ENCODE data around the gene MGARP.
"Not testable (repeated sequence)": the region's sequence is repeated elsewhere in the genome, so short reads cannot be mapped to it uniquely, and the experiment has no call there.

The MGARP gene

DNA sequence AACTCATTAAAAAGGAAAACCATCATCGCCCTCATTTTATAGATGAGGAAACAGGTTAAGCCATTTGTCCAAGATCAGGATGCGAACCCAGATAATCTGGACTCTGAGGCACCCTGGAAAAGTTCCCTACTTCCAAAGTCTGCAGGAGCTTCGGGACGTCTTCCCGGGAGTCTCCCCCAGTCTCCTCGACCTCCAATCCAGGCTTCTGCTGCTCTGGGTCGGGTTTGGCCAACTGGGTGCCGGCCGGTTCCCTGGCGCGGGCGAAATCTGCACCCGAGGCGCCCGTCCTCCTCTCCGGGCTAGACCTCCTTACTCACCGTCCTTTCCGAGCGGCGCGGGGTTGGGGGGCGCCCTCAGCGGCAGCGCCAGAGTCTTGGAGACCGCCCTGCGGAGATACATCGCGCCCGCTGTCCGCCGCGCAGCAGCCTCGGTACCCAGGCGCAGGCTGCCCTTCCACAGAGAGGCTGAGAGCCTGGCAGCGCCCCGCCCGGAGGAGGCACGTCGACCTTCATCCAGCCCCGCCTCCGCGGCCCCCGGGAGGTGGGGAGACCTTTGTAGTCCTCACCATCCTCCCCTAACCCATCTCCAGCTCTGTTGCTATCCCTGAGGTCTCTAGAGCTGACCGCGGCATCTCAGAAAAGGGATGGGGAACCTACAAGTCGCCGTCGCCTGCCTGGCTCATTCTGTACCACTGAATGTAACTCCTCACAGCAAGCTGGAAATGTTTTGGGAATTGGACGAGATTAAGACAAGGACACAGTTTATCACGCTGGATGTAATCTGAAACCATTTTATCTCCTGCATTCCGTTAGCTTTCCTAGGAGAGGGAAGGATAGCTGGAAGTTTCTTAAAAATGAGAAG, at the start of gene MGARP:
Gene MGARP, minus strand, starts transcription at position 466 of the 861 bp plus-strand sequence. Its CDS starts 67 bp downstream, at position 399.
- no peak for DNase-seq

DNA sequence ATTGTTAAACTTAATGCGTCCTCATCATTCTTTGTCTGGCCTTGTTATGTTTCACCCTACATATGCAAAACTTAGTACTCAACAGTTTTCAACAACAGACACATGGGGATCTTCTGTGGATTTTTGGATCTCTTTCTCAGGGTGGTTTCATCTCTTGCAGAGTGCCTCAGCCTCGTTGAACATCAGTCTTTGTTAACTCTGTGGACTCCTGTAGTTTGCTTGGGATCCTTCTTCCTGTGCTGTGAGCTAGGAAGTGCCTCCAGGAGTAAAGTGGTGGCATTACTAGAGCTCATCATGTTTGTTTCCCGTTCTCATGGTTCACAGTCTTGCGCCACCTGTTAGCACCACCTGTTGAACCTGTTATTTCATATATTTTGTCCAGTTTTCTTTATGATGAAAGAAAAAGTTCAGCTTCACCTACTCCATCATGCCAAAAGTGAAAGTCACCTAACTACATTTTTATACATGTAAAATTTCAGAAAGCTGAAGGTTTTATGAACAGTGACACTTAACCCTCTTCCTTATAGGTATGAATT, 49.7 kb upstream of the MGARP start:
- DNase-seq, result no peak

DNA sequence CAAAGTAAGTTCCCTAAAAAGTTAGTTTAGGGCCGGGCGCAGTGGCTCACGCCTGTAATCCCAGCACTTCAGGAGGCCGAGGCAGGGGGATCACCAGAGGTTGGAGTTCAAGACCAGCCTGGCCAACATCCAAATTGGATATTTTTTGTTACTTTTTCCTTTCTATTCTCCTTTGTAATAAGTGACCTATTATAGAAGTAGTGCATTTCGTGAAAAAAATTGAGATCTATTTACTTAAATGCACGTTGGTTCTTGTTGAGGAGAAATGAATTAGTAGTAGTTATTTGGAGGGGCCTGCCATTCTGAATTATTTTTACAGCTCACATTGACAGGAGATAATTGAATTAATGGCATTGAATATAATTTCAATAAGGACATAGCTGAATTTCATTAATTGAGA, 44.6 kb upstream of the MGARP start:
- no peak for DNase-seq

DNA sequence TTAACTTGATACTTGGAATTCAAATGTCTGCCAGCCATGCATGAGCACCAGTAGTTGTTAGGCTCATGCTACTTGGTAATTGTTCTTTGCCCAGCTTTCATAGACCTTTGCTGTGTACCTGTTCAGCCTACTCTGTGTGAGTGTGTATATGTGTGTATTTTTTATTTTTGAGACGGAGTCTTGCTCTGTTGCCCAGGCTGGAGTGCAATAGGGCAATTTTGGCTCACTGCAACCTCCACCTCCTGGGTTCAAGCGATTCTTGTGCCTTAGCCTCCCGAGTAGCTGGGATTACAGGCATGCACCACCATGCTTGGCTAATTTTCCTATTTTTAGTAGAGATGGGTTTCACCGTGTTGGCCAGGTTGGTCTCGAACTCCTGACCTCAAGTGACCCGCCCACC, 42.5 kb upstream of the MGARP start:
- not testable (repeated sequence) for DNase-seq

DNA sequence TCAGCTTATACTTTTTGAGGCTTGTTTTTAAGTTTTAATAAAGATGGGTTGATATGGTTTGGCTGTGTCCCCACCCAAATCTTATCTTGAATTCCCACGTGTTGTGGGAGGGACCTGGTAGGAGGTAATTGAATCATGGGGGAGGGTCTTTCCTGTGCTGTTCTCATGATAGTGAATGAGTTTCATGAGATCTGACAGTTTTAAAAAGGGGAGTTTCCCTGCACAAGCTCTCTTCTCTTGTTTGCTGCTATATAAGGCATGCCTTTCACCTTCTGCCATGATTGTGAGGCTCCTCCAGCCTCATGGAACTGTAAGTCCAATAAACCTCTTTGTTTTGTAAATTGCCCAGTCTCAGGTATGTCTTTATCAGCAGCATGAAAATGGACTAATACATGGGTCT, 42.0 kb upstream of the MGARP start:
- not testable (repeated sequence) for DNase-seq

DNA sequence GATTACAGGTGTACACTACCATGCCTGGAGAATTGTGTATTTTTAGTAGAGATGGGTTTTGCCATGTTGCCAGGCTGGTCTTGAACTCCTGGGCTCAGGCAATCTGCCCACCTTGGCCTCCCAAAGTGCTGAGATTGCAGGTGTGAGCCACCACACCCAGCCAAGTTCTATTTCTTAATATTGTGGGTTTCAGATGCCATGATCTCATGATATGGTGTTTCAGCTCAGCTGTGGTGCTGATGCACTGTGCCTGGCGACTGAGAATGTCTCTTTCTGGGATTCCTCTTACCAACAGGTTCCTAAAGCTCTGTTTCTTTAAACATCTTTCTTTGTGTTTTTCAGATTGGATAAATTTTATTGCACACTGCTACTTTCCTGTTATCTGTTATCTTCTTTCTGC, 39.5 kb upstream of the MGARP start:
- DNase-seq, result no peak

DNA sequence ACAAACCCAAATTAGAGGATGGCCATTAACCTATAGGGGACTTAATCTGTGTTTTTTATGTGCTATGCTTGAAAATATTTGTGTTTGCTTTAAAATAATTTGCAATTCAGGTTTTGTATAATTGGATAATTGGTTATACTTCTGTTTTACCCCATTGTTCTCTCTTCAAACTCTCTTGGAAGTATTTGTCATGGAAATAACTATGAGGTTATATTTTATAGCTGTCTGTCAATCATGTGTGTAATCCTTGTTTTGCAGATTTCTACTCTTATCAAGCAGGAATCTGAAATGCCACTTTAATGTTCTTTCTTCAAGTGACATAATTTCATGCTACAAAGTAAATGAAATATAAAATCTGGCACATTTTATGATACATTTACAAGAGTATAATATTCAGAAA, 37.6 kb upstream of the MGARP start:
- no peak for DNase-seq

DNA sequence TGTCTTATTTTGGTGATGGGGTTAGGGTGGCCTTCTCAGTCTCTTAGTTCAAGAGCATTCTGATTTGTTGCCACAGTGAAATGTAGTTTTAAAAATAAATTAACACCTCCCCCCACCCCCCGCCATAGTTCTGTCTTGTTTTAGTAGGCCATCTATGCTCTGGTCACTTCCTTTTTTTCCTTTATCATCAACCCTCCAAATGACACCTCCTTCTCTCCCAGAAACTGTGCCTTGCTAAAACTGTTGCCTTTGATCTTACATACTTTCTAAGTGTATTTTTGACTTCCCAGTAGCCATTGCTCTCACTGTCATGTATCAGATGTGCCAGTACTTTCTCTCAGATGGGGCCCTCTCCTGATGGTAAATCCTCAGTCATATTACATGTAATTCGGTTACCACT, 36.7 kb upstream of the MGARP start:
- DNase-seq, result no peak

DNA sequence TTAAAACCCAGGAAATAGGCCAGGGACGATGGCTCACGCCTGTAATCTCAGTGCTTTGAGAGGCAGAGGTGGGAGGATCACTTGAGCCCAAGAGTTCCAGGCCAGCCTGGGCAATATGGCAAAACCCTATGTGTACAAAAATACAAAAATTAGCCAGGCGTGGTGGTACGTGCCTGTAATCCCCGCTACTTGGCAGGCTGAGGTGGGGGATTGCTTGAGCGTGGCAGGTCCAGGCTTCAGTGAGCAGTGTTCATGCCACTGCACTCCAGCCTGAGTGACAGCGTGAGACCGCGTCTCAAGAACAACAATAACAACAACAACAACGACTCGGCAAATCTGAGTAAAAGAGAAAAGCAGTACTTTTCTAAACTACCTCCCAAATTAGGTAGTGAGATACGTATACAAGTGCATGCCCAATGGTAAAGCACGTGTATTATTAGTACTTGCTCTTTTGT, 35.2 kb upstream of the MGARP start:
- no peak for DNase-seq

DNA sequence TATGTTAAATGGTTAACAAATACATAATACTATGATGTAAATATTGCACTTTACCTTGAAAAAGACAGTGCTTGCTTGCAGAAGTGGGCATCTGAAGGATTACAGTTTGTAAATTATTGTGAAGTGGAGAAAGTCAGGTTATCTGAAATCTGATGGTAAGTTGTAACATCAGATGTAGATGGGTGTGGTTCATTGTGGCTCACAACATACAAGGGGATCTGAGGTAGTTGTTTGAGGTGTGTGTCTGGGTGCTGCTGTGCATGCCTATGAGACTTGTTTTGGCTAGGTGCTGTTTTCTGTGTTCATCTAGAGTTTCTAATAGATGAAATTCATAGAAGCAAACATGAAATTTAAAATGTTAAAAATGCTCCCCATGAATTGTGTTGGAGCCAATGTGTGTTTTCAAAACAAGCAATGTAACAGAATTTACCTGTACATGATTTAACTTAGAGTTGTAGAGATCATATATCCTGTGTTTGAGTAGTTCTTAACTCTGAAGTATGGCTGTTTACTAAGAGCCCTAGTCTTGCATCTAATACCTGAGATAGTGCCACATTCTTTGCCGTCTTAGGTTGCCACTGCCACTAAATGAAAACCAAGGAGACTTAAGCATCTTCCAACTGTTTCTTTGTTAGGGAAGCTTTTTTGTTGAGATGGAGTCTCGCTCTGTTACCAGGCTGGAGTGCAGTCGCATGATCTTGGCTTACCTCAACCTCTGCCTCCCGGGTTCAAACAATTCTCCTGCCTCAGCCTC, 34.2 kb upstream of the MGARP start:
- DNase-seq, result no peak

DNA sequence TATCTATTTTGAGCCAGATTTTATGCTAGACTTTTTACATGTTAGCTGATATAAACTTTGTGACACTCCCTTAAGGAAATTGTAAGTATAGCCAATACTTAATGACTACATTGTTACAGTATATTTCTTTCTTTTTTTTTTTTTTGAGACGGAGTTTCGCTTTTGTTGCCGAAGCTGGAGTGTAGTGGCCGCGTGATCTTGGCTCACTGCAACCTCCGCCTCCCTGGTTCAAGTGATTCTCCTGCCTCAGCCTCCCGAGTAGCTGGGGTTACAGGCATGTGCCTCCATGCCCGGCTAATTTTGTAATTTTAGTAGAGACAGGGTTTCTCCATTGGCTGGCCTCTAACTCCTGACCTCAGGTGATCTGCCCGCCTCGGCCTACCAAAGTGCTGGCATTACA, 33.4 kb upstream of the MGARP start:
- not testable (repeated sequence) for DNase-seq

DNA sequence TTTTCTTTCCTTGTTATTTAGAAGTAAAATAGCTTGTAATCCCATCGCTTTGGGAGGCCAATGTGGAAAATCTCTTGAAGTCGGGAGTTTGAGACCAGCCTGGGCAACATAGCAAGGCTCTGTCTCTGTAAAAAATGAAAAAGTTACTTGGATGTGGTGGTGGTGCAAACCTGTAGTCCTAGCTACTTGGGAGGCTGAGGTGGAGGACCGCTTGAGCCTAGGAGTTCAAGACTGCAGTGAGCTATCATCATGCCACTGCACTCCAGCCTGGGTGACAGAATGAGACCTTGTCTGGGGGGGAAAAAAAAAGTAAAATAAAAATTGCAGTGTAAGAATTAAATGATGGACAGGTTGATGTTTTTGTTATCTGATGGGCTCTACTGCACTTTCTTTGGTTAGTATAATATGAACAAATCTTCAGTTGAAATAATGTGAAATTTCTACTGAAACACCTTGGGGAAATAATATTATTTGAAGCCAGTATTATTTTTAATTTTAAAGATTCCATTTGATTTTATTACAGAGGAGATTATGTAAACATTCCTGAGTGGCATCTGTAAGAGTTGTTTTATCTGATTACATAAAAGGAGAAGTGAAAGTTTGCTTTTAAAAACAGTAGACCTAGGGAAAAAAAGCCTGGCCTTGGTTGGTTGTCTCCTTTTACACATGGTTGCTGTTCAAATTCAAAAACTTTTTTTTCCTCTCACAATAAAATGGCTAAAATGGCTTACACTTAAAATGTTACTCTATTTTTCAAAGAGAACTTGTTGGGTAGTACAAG, 32.7 kb upstream of the MGARP start:
- DNase-seq, result no peak

DNA sequence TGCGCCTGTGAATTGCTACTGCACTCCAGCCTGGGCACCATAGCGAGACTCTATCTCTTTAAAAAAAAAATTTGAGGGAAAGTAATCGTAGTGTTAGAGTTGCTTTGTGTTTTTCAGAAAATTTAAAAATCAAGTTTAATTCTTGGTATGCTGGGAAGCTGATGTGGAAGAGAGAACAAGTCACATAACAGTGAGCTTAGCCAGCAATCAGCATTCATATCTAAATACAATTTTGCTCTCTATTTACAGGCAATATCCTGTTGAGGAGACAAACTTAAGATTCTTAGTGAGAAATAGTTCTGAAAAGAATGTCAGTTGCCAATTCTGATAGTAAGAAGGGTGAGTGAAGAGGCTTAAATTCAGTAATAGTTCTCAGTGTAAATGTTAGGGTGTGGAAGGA, 31.9 kb upstream of the MGARP start:
- DNase-seq, result no peak

DNA sequence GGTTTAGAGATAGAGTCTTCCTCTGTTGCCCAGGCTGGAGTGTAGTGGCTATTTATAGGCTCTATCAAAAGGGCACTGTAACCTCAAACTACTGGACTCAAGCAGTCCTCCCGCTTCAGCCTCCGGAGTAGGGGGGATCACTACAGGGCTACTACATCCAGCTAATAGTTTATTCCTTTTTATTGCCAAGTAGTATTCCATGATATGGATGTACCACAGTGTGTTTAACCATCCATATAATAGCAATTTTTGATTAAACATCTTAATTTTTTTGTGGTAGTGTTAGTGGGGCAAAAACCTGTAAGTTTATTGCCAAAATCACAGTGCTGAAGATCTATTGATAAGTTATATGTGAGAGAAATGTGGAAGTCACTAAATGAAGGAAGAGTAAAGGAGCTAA, 24.9 kb upstream of the MGARP start:
- no peak for DNase-seq

DNA sequence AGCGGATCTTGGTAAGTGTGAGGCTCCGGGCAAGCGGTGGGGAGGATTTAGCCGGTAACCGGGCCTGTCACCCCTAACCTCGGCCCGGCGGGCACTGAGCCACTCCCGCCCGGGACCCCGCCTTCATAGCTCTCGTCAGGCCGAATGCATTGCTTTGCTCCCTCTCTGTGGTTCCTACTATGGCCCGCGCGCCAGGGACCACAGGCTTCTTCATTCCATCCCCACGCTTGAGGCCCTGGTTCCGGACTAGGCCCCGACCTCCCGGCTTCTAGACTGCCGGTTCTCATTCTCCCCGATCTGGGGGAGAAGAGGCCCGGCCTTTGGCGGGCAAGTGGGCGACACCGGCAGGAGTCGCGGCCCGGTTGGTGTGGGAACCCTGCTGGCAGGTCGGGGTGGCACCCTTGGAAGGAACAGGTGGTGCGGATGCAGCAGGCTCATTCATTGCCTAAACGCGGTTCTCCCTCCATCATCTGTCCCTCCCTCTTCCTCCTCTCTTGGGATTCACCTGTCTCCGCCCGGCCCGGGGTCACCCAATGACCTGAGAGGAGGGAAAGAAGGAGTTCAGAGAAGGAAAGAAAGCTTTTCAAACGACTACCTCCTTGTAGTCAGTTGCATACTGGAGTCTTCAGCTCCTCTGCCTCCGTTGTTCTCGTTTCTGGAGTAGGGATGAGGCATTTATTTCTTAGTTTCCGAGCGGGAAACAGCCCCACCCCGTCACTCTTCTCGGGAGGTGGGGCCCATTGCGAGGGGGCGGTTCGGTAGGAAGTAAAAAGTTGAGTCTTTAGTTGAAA, 22.0 kb upstream of the MGARP start, which contains the start of gene NDUFC1:
Gene NDUFC1, minus strand, starts transcription at position 657 of the 791 bp plus-strand sequence. CDS start 6,679 bp downstream, outside the sequence.
- no peak for DNase-seq

DNA sequence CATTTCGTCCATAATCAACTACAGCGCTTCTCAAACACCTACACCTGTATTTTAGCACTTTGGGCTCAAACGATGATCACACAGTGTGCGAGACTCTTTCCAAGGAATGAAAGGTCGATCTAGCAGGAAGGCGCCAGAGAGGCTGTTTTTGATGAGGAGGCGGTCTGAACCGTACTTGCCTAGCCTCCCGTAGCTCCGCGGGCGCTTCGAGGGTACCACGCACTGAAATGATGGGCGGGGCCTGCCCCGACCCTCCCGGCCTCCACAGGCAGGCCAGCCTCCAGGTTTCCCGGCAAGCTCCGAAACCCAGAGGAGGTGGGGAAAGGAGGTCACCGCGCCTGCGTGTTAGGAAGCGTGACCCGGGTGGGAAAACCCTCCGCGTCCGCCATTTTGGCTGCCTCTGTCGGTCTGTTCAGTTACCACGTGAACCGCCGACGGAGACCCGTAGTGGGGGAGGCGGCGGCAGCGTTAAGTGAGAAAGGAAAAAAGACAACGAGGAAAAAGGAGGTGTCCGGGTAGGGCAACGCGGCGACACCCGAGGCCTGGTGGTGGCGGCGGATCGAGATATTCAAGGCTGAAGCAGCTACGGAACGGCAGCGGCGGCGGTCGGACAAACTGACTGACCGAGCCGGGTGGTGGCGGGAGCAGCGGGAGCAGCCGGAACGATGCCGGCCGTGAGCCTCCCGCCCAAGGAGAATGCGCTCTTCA, 21.2 kb upstream of the MGARP start, which contains the start of gene NAA15:
Gene NAA15, plus strand, starts transcription at position 393 of the 708 bp plus-strand sequence. Its CDS starts 273 bp downstream, at position 666.
- DNase-seq, result peak; percentile 59

DNA sequence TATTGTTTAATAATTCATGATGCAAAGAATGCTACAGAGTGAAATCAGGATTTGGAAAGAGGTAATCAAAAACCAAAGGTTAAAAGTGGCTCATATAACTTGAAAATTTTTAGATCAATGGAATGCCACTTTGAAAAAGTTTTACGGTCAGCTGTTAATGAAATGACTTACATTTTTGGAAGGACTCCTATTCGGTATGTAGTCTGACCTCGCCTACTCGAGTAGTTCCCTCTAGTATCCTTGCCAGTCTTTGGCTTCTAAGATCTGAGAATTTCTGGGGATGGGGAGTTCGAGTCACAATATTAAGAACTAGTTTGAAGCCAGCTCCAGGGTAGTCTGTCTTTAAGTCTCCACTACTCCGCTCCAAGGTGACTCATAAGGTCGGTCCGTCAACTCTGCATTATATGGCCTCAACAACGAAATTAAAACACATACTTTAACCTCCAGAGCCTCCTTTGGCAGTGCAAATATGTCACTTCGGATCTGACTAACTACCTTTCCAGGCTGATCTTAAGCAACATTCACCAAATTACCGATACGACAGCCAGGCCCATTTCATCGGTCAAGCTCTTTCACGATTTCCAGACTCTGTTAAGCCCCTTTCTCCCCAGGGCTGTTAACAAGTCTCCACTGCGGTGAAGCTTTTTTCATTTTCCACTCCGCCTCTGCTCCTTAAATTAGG, 20.5 kb upstream of the MGARP start:
- no peak for DNase-seq

DNA sequence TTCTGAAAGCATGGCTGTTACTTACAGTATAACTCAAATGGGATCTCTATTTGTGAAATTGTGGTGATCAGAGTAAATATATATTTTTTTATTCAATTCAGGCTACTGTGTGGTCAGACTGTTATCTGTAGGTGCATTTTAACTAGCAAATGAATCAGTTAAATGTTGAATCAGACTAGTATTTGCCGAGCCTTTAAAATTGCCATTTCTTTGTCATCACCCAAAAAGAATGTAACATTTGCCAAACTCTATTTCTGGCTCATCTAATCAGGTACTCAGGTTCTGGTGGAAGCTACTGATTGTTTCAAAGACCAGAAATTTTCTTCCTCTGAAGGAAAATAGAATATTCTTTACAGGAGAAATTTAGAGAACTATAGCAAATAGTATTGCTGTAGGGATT, 19.5 kb upstream of the MGARP start:
- no peak for DNase-seq

DNA sequence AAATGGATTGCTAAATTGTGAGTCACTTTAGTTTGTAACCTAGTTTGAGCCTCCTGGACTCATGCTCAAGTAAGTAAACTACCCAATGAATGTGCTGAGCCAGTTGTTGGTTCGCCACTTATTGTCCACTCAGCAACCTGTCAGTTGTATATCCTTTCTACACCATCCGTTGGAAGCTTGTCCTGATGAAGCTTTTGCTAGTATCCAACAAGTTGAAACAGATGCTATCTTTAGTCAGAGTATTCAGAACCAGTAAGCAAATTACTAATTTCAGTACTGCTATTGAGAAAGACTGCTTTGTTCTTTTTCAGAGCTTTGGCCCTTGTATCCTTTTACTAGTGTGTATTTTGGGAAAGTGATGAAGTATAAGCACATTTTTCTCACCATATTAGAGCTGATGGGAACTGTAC, 17.0 kb upstream of the MGARP start:
- no peak for DNase-seq

DNA sequence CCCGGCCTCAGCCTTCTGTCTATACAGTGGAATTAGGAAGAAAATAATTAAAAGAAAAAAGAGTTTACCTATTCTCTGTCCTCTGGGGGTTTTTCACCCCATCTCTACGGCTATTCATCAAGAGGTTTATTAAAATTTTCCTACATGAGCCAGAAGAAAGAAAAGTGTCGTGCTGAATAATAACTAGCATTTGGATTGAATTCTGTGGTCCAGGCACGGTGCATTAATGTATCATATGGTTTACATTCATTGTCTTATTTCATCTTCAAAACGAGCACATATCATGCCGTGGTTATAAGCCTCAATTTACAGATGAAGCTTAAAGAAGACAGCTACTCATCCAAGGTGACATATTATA, 15.9 kb upstream of the MGARP start:
- DNase-seq, result no peak
